ENCODE measurements around the gene ATG7. TPM values are rescaled to one million over a fixed set of nuclear protein-coding genes. Genes with fewer than 3 reads are reported as not detected.

ATG7 gene
- total and polyA plus RNA-seq, 10 of the 15 experiments (the other 5 are each of a cell fraction or from before 2014, with no cell fraction given): 13.5 to 49.5 (median 26.4) TPM

GRCh38 chr3:11570789-11571495 is 298.7 kb downstream of the ATG7 start:
- ChIA-PET RAD21 (ENCODE audit: unreplicated experiment) (no interaction called here), CTCF (no interaction called here), POLR2A (interaction anchor here (1.0 kb wide), 1 partner anchor 9 kb away, joined by 3 read pairs; no protein-coding TSS in a partner anchor), SMC1A (ENCODE audit: uncharacterized antibody, unreplicated experiment) (interaction anchor here (1.6 kb wide), 1 partner anchor 48 kb away, joined by 3 read pairs; no protein-coding TSS in a partner anchor)
- WGBS (ENCODE audit: insufficient coverage, insufficient replicate concordance, low lambda C conversion rate, missing lambda C conversion rate): 98% methylated on average over 20 of the region's 20 CpGs
- H3K27me3 ChIP-seq (replicated peaks in 1 of 2; ENCODE audit: control insufficient read depth in 2 of 2, insufficient read depth in 2 of 2, low read length in 1 of 2): no peaks in the 10 kb centered on the region
- no peaks in the 10 kb centered on the region for H3K4me1 ChIP-seq (ENCODE audit: control insufficient read depth, insufficient read depth, low read length)
- H3K9me3 ChIP-seq (replicated peaks; ENCODE audit: control insufficient read depth, insufficient read depth, low read length): no peaks in the 10 kb centered on the region
- intact Hi-C loops (cut with micrococcal nuclease; ENCODE audit: unreplicated experiment): no loop called here
- no peaks in the 10 kb centered on the region; the same call in 1 of the 2 replicates for H4K20me1 ChIP-seq (ENCODE audit: control insufficient read depth, insufficient read depth)
- H3K4me2 ChIP-seq (ENCODE audit: control insufficient read depth, insufficient read depth): no peak overlapping the region
- ATAC-seq (no peak), DNase-seq (ENCODE audit: low read depth, low spot score) (no peak), FAIRE-seq (no peak)
- no peak overlapping the region for H3K27ac ChIP-seq (ENCODE audit: control insufficient read depth, insufficient read depth)
- in situ Hi-C loops (cut with MboI): no loop called here
- H3K79me2 ChIP-seq (ENCODE audit: control insufficient read depth, insufficient read depth, low read length): peaks cover 1% of the 10 kb centered on the region
- H2AFZ ChIP-seq (ENCODE audit: control insufficient read depth, low read depth, low read length): no peak overlapping the region
- no TSS peak for BruUV-seq (replicated peaks)
- no peak overlapping the region for H3K4me3 ChIP-seq
- peaks cover 8 to 9% of the 10 kb centered on the region in 2 experiments for H3K36me3 ChIP-seq (ENCODE audit: control insufficient read depth in 2 of 2, insufficient read depth in 2 of 2, low read length in 1 of 2)
- no peak overlapping the region for H3K9ac ChIP-seq (ENCODE audit: control insufficient read depth, insufficient read depth, low read length)
- no peak for TF ChIP-seq IRF3 (IDR thresholded peaks at IDR 0.05)
- TF ChIP-seq MXI1 (IDR thresholded peaks at IDR 0.05; ENCODE audit: low read depth, low read length): no peak
- TF ChIP-seq EZH2 (IDR thresholded peaks at IDR 0.05; ENCODE audit: borderline replicate concordance, control insufficient read depth, low read depth, low read length): no peak
- TF ChIP-seq ASH2L (IDR thresholded peaks at IDR 0.05; ENCODE audit: borderline replicate concordance, low read depth): no peak
- TF ChIP-seq E2F8 (IDR thresholded peaks at IDR 0.05; ENCODE audit: low read depth, partially characterized antibody): no peak
- TF ChIP-seq TAF1 (IDR thresholded peaks at IDR 0.05; ENCODE audit: borderline replicate concordance, low read depth, low read length): no peak
- TF ChIP-seq SUZ12 (IDR thresholded peaks at IDR 0.05; ENCODE audit: unreplicated experiment): no peak
- TF ChIP-seq NFYA (IDR thresholded peaks at IDR 0.05; ENCODE audit: borderline replicate concordance, low read depth, low read length): no peak
- no peak for TF ChIP-seq ZNF24 (IDR thresholded peaks at IDR 0.05)
- TF ChIP-seq RAD51 (IDR thresholded peaks at IDR 0.05): no peak
- TF ChIP-seq, protein P1, sequence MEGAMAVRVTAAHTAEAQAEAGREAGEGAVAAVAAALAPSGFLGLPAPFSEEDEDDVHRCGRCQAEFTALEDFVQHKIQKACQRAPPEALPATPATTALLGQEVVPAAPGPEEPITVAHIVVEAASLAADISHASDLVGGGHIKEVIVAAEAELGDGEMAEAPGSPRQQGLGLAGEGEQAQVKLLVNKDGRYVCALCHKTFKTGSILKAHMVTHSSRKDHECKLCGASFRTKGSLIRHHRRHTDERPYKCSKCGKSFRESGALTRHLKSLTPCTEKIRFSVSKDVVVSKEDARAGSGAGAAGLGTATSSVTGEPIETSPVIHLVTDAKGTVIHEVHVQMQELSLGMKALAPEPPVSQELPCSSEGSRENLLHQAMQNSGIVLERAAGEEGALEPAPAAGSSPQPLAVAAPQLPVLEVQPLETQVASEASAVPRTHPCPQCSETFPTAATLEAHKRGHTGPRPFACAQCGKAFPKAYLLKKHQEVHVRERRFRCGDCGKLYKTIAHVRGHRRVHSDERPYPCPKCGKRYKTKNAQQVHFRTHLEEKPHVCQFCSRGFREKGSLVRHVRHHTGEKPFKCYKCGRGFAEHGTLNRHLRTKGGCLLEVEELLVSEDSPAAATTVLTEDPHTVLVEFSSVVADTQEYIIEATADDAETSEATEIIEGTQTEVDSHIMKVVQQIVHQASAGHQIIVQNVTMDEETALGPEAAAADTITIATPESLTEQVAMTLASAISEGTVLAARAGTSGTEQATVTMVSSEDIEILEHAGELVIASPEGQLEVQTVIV (IDR thresholded peaks at IDR 0.05; ENCODE audit: borderline replicate concordance, partially characterized antibody): no peak
